A673 (cell line): Measurements from ENCODE around the gene B4GALNT4.

ENCODE experiments used
- EZH2 ChIP-seq: fragments of 200-600 bp; sonication (generic); IDR thresholded peaks from 2 replicates; pipeline ENCODE4 v1.6.1; 2017; ENCODE audit warnings: borderline replicate concordance, low read depth, mild to moderate bottlenecking, mixed read lengths, antibody characterized with exemption, low read length; ENCODE audit not compliant: poor library complexity, severe bottlenecking
- TF ChIP-seq, protein P1 (sequence below): fragments of 300-800, 200-600 bp; sonication (generic); conservative IDR thresholded peaks from 2 replicates; pipeline ENCODE4 v1.5.1; 2017; ENCODE audit warnings: low read depth, mild to moderate bottlenecking, antibody characterized with exemption, low read length, moderate library complexity, mixed read lengths

DNA sequence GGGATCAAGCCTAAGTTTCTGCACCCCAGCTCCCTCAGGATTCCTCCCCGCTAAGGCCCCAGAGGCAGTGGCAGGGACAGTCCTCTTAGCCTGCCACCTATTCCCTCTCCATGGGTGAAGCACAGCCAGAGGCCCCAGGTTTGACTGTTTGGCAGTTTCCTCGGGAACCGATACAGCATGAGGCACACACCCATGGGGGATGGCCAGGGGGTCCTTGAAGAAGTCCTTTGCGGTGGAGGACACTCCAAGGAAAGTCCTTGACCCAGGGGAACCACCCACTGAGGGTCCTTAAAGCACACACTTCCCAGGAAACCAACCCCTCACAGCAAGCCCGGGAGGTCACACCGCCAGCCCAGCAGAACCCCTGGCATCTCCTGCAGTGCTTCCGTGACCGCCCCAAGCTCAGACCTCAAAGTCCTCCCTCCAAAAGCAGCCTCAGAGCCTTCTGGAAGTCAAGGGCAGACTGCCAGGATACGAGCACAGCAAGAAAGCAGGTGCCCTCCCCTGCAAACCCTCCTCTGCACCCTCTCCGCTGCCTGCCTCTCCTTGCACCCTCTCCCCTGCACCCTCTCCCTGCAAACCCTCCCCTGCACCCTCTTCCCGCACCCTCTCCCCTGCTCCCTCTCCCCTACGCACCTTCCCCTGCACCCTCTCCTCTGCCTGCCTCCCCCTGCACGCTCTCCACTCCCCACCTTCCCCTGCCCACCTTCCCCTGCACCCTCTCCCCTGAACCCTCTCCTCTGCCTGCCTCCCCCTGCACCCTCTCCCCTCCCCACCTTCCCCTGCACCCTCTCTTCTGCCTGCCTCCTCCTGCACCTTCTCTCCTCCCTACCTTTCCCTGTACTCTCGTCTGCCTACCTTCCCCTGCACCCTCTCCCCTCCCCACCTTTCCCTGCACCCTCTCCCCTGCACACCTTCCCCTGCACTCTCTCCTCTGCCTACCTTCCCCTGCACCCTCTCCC, 44.1 kb downstream of the B4GALNT4 start:
- TF ChIP-seq, protein P1, sequence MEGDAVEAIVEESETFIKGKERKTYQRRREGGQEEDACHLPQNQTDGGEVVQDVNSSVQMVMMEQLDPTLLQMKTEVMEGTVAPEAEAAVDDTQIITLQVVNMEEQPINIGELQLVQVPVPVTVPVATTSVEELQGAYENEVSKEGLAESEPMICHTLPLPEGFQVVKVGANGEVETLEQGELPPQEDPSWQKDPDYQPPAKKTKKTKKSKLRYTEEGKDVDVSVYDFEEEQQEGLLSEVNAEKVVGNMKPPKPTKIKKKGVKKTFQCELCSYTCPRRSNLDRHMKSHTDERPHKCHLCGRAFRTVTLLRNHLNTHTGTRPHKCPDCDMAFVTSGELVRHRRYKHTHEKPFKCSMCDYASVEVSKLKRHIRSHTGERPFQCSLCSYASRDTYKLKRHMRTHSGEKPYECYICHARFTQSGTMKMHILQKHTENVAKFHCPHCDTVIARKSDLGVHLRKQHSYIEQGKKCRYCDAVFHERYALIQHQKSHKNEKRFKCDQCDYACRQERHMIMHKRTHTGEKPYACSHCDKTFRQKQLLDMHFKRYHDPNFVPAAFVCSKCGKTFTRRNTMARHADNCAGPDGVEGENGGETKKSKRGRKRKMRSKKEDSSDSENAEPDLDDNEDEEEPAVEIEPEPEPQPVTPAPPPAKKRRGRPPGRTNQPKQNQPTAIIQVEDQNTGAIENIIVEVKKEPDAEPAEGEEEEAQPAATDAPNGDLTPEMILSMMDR, result no peak
- TF ChIP-seq EZH2, result no peak
